Esophagus muscularis mucosa (tissue), 3 donors: Measurements from ENCODE around the gene INTS3.

Experiments
- CTCF ChIP-seq, 3 experiments: fragments of 200-600 bp in 2 of 3; fragments of 450-650 bp in 1 of 3; sonication (generic) in 2 of 3; IDR thresholded peaks; one replicate each; pipeline ENCODE4 v1.5.1; 2017 to 2019; ENCODE audit warnings: antibody characterized with exemption in 3 of 3, mild to moderate bottlenecking in 2 of 3, moderate library complexity in 1 of 3
- POLR2A ChIP-seq: fragments of 450-650 bp; IDR thresholded peaks from one replicate; pipeline ENCODE4 v1.6.1; 2017; ENCODE audit warnings: antibody characterized with exemption, moderate library complexity, mild to moderate bottlenecking, low read depth

- TF ChIP-seq CTCF (IDR thresholded peaks at IDR 0.05), result no peak
- TF ChIP-seq POLR2A, result no peak
Observed at GRCh38 chr1:153683854-153684253, 44.0 kb upstream of the INTS3 start.
